H1 (cell line): ENCODE data around the gene RAB31. TPM values are rescaled to one million over a fixed set of nuclear protein-coding genes. Genes with fewer than 3 reads are reported as not detected.

ENCODE experiments used
- CTCF ChIA-PET: fragments of 300-600 bp; sonication (Branson Sonifier 250); formaldehyde crosslinking; loops from one replicate; lab custom pipeline; 2021; ENCODE audit not compliant: partially characterized antibody; lab: Charles Lee
- POLR2A ChIA-PET: fragments of 300-600 bp; sonication (Branson Sonifier 250); formaldehyde crosslinking; loops from one replicate; lab custom pipeline; 2021; ENCODE audit warnings: inconsistent platforms; ENCODE audit not compliant: partially characterized antibody; lab: Charles Lee
- DNase-seq, 2 experiments: peaks; one replicate each; pipeline versions ENCODE4 v3.0.0 to v3.0.0-alpha.2; 2010 to 2022; ENCODE audit warnings: low spot score in 2 of 2, low read depth in 1 of 2, mixed read lengths in 1 of 2
- FAIRE-seq: peaks from 2 replicates; lab custom pipeline; 2011; peaks lifted over from hg19 to GRCh38; lab: Jason Lieb, UNC
- H2AFZ ChIP-seq: 2 replicates; pipeline ENCODE4 v1.8.1; 2012; ENCODE audit warnings: low read length, inconsistent platforms
- H2AK5ac ChIP-seq: 2 replicates; pipeline ENCODE4 v1.6.1; 2013; ENCODE audit warnings: low read depth, low read length
- H2BK120ac ChIP-seq: replicated peaks from 2 replicates; pipeline ENCODE3; 2013; ENCODE audit warnings: low read depth, low read length, inconsistent platforms
- H2BK12ac ChIP-seq: 2 replicates; pipeline ENCODE4 v1.6.1; 2013; ENCODE audit warnings: low read depth, low read length
- H2BK15ac ChIP-seq: 2 replicates; pipeline ENCODE4 v1.6.1; 2013; ENCODE audit warnings: low read length
- H2BK20ac ChIP-seq: 2 replicates; pipeline ENCODE4 v1.6.1; 2013; ENCODE audit warnings: low read length
- H2BK5ac ChIP-seq: 2 replicates; pipeline ENCODE4 v1.6.1; 2013; ENCODE audit warnings: low read depth, low read length
- H3K14ac ChIP-seq: 2 replicates; pipeline ENCODE4 v1.6.1; 2013; ENCODE audit warnings: inconsistent platforms; ENCODE audit not compliant: insufficient read length
- H3K18ac ChIP-seq: 2 replicates; pipeline ENCODE4 v1.6.1; 2013; ENCODE audit warnings: low read length; ENCODE audit errors: extremely low read depth
- H3K23ac ChIP-seq: 2 replicates; pipeline ENCODE4 v1.6.1; 2013; ENCODE audit warnings: inconsistent platforms; ENCODE audit not compliant: insufficient read length
- H3K23me2 ChIP-seq: 2 replicates; pipeline ENCODE4 v1.6.1; 2013; ENCODE audit warnings: low read depth, low read length
- H3K27ac ChIP-seq: 2 replicates; pipeline ENCODE4 v1.6.1; 2011; ENCODE audit warnings: low read depth, low read length, inconsistent platforms
- H3K27me3 ChIP-seq, 4 experiments: replicated peaks in 1 of 4; 1 replicate in 1 of 4; 2 replicates in 3 of 4; pipeline versions ENCODE4 v1.6.1 to v1.8.1; 2011 to 2013; ENCODE audit warnings: low read length in 3 of 4, mild to moderate bottlenecking in 3 of 4, inconsistent platforms in 2 of 4, mixed read lengths in 2 of 4, moderate library complexity in 1 of 4; ENCODE audit not compliant: control insufficient read depth in 3 of 4, insufficient read depth in 3 of 4; ENCODE audit errors: extremely low read depth in 1 of 4
- H3K36me3 ChIP-seq, 4 experiments: 2 replicates each; pipeline versions ENCODE4 v1.6.1 to v1.8.1; 2011 to 2013; ENCODE audit warnings: mild to moderate bottlenecking in 4 of 4, low read length in 3 of 4, moderate library complexity in 2 of 4, control low read depth in 1 of 4, inconsistent platforms in 1 of 4; ENCODE audit not compliant: insufficient read depth in 4 of 4, control insufficient read depth in 2 of 4
- H3K4ac ChIP-seq: replicated peaks from 2 replicates; pipeline ENCODE3; 2013; ENCODE audit warnings: low read length, low read depth, mixed read lengths, inconsistent platforms; ENCODE audit not compliant: insufficient read length
- H3K4me1 ChIP-seq, 4 experiments: replicated peaks in 1 of 4; 1 replicate in 1 of 4; 2 replicates in 3 of 4; pipeline versions ENCODE4 v1.6.1 to v1.8.1; 2011 to 2013; ENCODE audit warnings: low read length in 3 of 4, inconsistent platforms in 2 of 4, mixed read lengths in 1 of 4; ENCODE audit not compliant: insufficient read depth in 4 of 4, control insufficient read depth in 3 of 4
- H3K4me2 ChIP-seq, 2 experiments: 2 replicates each; pipeline versions ENCODE4 v1.6.1 to v1.8.1; 2011 to 2013; ENCODE audit warnings: low read depth in 2 of 2, low read length in 2 of 2, control low read depth in 1 of 2, inconsistent platforms in 1 of 2, mild to moderate bottlenecking in 1 of 2; ENCODE audit not compliant: insufficient read depth in 1 of 2
- H3K4me3 ChIP-seq, 4 experiments: fragments of 200-600, 300-600 bp in 1 of 4; sonication (generic), shearing (Covaris generic), sonication (Bioruptor Twin) in 1 of 4; 2 replicates each; pipeline versions ENCODE4 v1.5.1 to v1.8.1; 2011 to 2016; ENCODE audit warnings: low read length in 4 of 4, low read depth in 3 of 4, control low read depth in 2 of 4, inconsistent platforms in 2 of 4, mild to moderate bottlenecking in 2 of 4, mixed read lengths in 1 of 4, moderate library complexity in 1 of 4; ENCODE audit not compliant: insufficient read depth in 2 of 4; ENCODE audit errors: extremely low read depth in 1 of 4
- H3K56ac ChIP-seq: replicated peaks from 2 replicates; pipeline ENCODE3; 2013; ENCODE audit warnings: low read depth, mild to moderate bottlenecking, mixed read lengths, low read length, inconsistent platforms; ENCODE audit not compliant: insufficient read length
- H3K79me1 ChIP-seq: 2 replicates; pipeline ENCODE4 v1.6.1; 2013; ENCODE audit warnings: low read depth, low read length, control low read depth
- H3K79me2 ChIP-seq, 2 experiments: 2 replicates each; pipeline versions ENCODE4 v1.6.1 to v1.8.1; 2012 to 2013; ENCODE audit warnings: low read length in 2 of 2, mild to moderate bottlenecking in 2 of 2, inconsistent platforms in 1 of 2; ENCODE audit not compliant: insufficient read depth in 2 of 2, control insufficient read depth in 1 of 2
- H3K9ac ChIP-seq, 4 experiments: replicated peaks in 1 of 4; 1 replicate in 1 of 4; 2 replicates in 3 of 4; pipeline versions ENCODE4 v1.6.1 to v1.8.1; 2011 to 2013; ENCODE audit warnings: low read depth in 3 of 4, low read length in 3 of 4, control low read depth in 2 of 4, mild to moderate bottlenecking in 2 of 4, moderate library complexity in 2 of 4, inconsistent platforms in 1 of 4; ENCODE audit errors: extremely low read depth in 1 of 4
- H3K9me3 ChIP-seq, 2 experiments: 2 replicates each; pipeline versions ENCODE4 v1.6.1 to v1.8.1; 2012 to 2013; ENCODE audit warnings: mild to moderate bottlenecking in 2 of 2, moderate library complexity in 2 of 2, control low read depth in 1 of 2, inconsistent platforms in 1 of 2, low read depth in 1 of 2, low read length in 1 of 2, mixed read lengths in 1 of 2; ENCODE audit not compliant: insufficient read depth in 2 of 2
- H4K20me1 ChIP-seq, 2 experiments: replicated peaks in 1 of 2; 2 replicates each; pipeline versions ENCODE3 to v1.8.1; 2011 to 2013; ENCODE audit warnings: inconsistent platforms in 2 of 2, low read length in 2 of 2, mild to moderate bottlenecking in 1 of 2; ENCODE audit not compliant: insufficient read depth in 2 of 2, control insufficient read depth in 1 of 2
- H4K5ac ChIP-seq: 2 replicates; pipeline ENCODE4 v1.6.1; 2013; ENCODE audit warnings: low read length, low read depth, mixed read lengths, inconsistent platforms; ENCODE audit not compliant: insufficient read length
- H4K8ac ChIP-seq: 2 replicates; pipeline ENCODE4 v1.8.0; 2013; ENCODE audit warnings: mild to moderate bottlenecking, moderate library complexity, low read length, inconsistent platforms; ENCODE audit not compliant: insufficient read depth; ENCODE audit errors: extremely low read depth
- H4K91ac ChIP-seq: replicated peaks from 2 replicates; pipeline ENCODE3; 2013; ENCODE audit warnings: low read length, mixed read lengths, inconsistent platforms; ENCODE audit not compliant: insufficient read length
- ATF3 ChIP-seq: IDR thresholded peaks from 2 replicates; pipeline ENCODE4 v1.6.1; 2011; ENCODE audit warnings: low read depth, mild to moderate bottlenecking, low read length; ENCODE audit not compliant: insufficient read depth
- EGR1 ChIP-seq: IDR thresholded peaks from 2 replicates; pipeline ENCODE4 v1.6.1; 2011; ENCODE audit warnings: low read depth, low read length, borderline replicate concordance
- EZH2 ChIP-seq: fragments of 200-600 bp; sonication (generic); IDR thresholded peaks from 2 replicates; pipeline ENCODE4 v1.7.1; 2012; ENCODE audit warnings: low read depth, mild to moderate bottlenecking, moderate library complexity, low read length, inconsistent platforms; ENCODE audit not compliant: severe bottlenecking
- ZNF274 ChIP-seq: IDR thresholded peaks from 2 replicates; pipeline ENCODE4 v1.7.0; 2012; ENCODE audit warnings: low read length, borderline replicate concordance; ENCODE audit errors: extremely low read depth
- WGBS, 2 experiments: shearing (Covaris generic) in 1 of 2; methylation state at CpG; one replicate each; pipeline versions ENCODE4 v1.1.6 to v1.1.7; 2013 to 2015; ENCODE audit warnings: low lambda C conversion rate in 2 of 2, mixed read lengths in 2 of 2, inconsistent platforms in 1 of 2, low coverage in 1 of 2, missing lambda C conversion rate in 1 of 2; ENCODE audit not compliant: insufficient replicate concordance in 2 of 2, insufficient coverage in 1 of 2, insufficient read length in 1 of 2; ENCODE audit errors: extremely low coverage in 1 of 2, missing lambda C conversion rate in 1 of 2; 5-methylcytosine and 5-hydroxymethylcytosine counted together
- polyA plus RNA-seq, 7 experiments: library from polyadenylated mRNA; depleted of rRNA in 3 of 7; stranded (reverse) in 5 of 7; unstranded in 2 of 7; fragments of >200 nt in 5 of 7; fragments of 200-250 nt in 2 of 7; gene quantifications; 1 replicate in 5 of 7; 2 replicates in 1 of 7; 4 replicates in 1 of 7; pipeline versions ENCODE4 v1.2.1 to v1.2.3, GENCODE V29; 2011 to 2013; ENCODE audit warnings: missing spikeins in 2 of 7, mixed read lengths in 2 of 7
- total RNA-seq: library from RNA; stranded (reverse); fragmentation: NEBNext Ultra II Directional; extraction: Animal tissue kit (Norgen Biotek cat#: 25700); gene quantifications from 2 replicates; pipeline ENCODE4 v1.2.1, GENCODE V29; 2021

The RAB31 gene
- total and polyA plus RNA-seq, 2 of the 8 experiments (the other 6 are each of a cell fraction or from before 2014, with no cell fraction given), result 15.2 to 40.9 TPM

GRCh38 chr18:9817725-9818422 lies 109.8 kb downstream of the RAB31 start:
- Histone ChIP-seq H3K18ac (no peak overlapping the region), H3K36me3 (peaks cover 0 to 3% (median 0%) of the 10 kb centered on the region in 4 experiments; a peak in 1 of 8 replicates)
- POLR2A ChIA-PET, result no interaction called here

More at GRCh38 chr18:9817725-9818422, 109.8 kb downstream of the RAB31 start:
- Histone ChIP-seq H3K27ac (no peak overlapping the region), H4K91ac (no peak overlapping the region), H3K27me3 (no peaks in the 10 kb centered on the region), H4K20me1 (no peaks in the 10 kb centered on the region), H3K14ac (no peak overlapping the region), H3K4me1 (no peaks in the 10 kb centered on the region; a peak in 1 of 7 replicates), H2BK120ac (no peak overlapping the region), H2AK5ac (no peak overlapping the region), H3K4me2 (no peak overlapping the region), H2BK20ac (no peak overlapping the region), H2BK5ac (no peak overlapping the region), H3K23ac (no peak overlapping the region), H3K23me2 (no peaks in the 10 kb centered on the region), H4K5ac (no peak overlapping the region), H2BK12ac (no peak overlapping the region), H3K56ac (no peak overlapping the region), H3K79me2 (no peaks in the 10 kb centered on the region), H2BK15ac (no peak overlapping the region), H3K4ac (no peak overlapping the region), H2AFZ (no peak overlapping the region), H3K4me3 (no peak overlapping the region), H3K79me1 (no peaks in the 10 kb centered on the region), H3K9ac (no peak overlapping the region; a peak in 1 of 7 replicates), H3K9me3 (no peaks in the 10 kb centered on the region), H4K8ac (no peak overlapping the region; the same call in 1 of the 2 replicates)
- CTCF ChIA-PET, result interaction anchor here (0.7 to 0.9 kb wide), 3 partner anchors 13 to 36 kb away, joined by 3 read pairs; no protein-coding TSS in a partner anchor
- WGBS, 2 experiments, result 88% methylated on average over 8 of the region's 8 CpGs; no CpG with 5 or more reads in 1 of the 2 experiments
- no peak for DNase-seq
- TF ChIP-seq ATF3 (no peak), ZNF274 (no peak), EGR1 (no peak), EZH2 (no peak)
- no peak for FAIRE-seq
